Measurements from ENCODE around the gene SLC35G2.
A peak's percentile ranks its signal among the peaks of the same experiment; 100 is the strongest.
"Not testable (repeated sequence)": the region's sequence is repeated elsewhere in the genome, so short reads cannot be mapped to it uniquely, and the experiment has no call there.

The SLC35G2 gene

GRCh38 chr3:136818769-136819391, at the start of gene SLC35G2:
Gene SLC35G2 (plus strand): TSS chr3:136819126. CDS start chr3:136854461, 35,335 bp downstream.
- peak; percentile 97 for DNase-seq

GRCh38 chr3:136772709-136773108, 46.2 kb upstream of the SLC35G2 start:
- DNase-seq = no peak

GRCh38 chr3:136778865-136779264, 40.1 kb upstream of the SLC35G2 start:
- no peak for DNase-seq

GRCh38 chr3:136780741-136781140, 38.2 kb upstream of the SLC35G2 start:
- no peak for DNase-seq

GRCh38 chr3:136783708-136784191, 35.2 kb upstream of the SLC35G2 start:
- DNase-seq = no peak

- DNase-seq = peak; percentile 17
These were observed 31.6 kb upstream of the SLC35G2 start for GRCh38 chr3:136787349-136787748.

- DNase-seq = no peak
These were observed 30.8 kb upstream of the SLC35G2 start for GRCh38 chr3:136788154-136788553.

GRCh38 chr3:136789976-136790375, 28.9 kb upstream of the SLC35G2 start:
- no peak for DNase-seq

GRCh38 chr3:136790786-136791185, 28.1 kb upstream of the SLC35G2 start:
- DNase-seq = no peak

- DNase-seq = peak; percentile 24
These were observed 26.2 kb upstream of the SLC35G2 start for GRCh38 chr3:136792556-136793330.

GRCh38 chr3:136801146-136801545, 17.8 kb upstream of the SLC35G2 start:
- DNase-seq = not testable (repeated sequence)

- DNase-seq = peak; percentile 94
These were observed 16.4 kb upstream of the SLC35G2 start for GRCh38 chr3:136802481-136802996.

GRCh38 chr3:136804141-136804540, 14.8 kb upstream of the SLC35G2 start:
- DNase-seq = no peak

- peak; percentile 37 for DNase-seq
These were observed 14.1 kb upstream of the SLC35G2 start for GRCh38 chr3:136804813-136805212.

GRCh38 chr3:136805795-136806194, 13.1 kb upstream of the SLC35G2 start:
- DNase-seq = no peak

- no peak for DNase-seq
These were observed 7.2 kb upstream of the SLC35G2 start for GRCh38 chr3:136811701-136812100.

- DNase-seq = no peak
These were observed 1.5 kb upstream of the SLC35G2 start for GRCh38 chr3:136817448-136817847.

- DNase-seq = peak; percentile 96
These were observed 646 bp upstream of the SLC35G2 start for GRCh38 chr3:136818191-136818768.

- peak; percentile 83 for DNase-seq
These were observed 435 bp downstream of the SLC35G2 start for GRCh38 chr3:136819392-136819730.

- DNase-seq = peak; percentile 82
These were observed 1.1 kb downstream of the SLC35G2 start for GRCh38 chr3:136819731-136820679.

GRCh38 chr3:136831461-136831860, 12.5 kb downstream of the SLC35G2 start:
- DNase-seq = no peak

GRCh38 chr3:136835089-136835812, 16.3 kb downstream of the SLC35G2 start:
- no peak for DNase-seq

Measured in NCI-H146 (cell line).